Measurements from ENCODE around the gene FARP1. TPM values are rescaled to one million over a fixed set of nuclear protein-coding genes. Genes with fewer than 3 reads are reported as not detected.

Gene FARP1
- total and polyA plus RNA-seq, 2 of the 8 experiments (the other 6 are each of a cell fraction or from before 2014, with no cell fraction given) = 24.7 to 104 TPM

- Histone ChIP-seq H3K18ac (ENCODE audit: extremely low read depth, low read length) (no peak overlapping the region), H3K27me3 (replicated peaks in 1 of 4; ENCODE audit: control insufficient read depth in 3 of 4, extremely low read depth in 1 of 4, insufficient read depth in 3 of 4, low read length in 3 of 4) (no peaks in the 10 kb centered on the region), H2BK20ac (ENCODE audit: low read length) (no peak overlapping the region), H4K8ac (ENCODE audit: extremely low read depth, insufficient read depth, low read length) (no peak overlapping the region), H3K79me2 (ENCODE audit: control insufficient read depth in 1 of 2, insufficient read depth in 2 of 2, low read length in 2 of 2) (no peaks in the 10 kb centered on the region), H2AK5ac (ENCODE audit: low read depth, low read length) (no peak overlapping the region), H3K9ac (replicated peaks in 1 of 4; ENCODE audit: extremely low read depth in 1 of 4, low read depth in 3 of 4, low read length in 3 of 4) (no peak overlapping the region), H3K23ac (ENCODE audit: insufficient read length) (no peak overlapping the region), H3K27ac (ENCODE audit: low read depth, low read length) (no peak overlapping the region), H3K36me3 (ENCODE audit: control insufficient read depth in 2 of 4, insufficient read depth in 4 of 4, low read length in 3 of 4) (peaks cover 0 to 14% (median 6%) of the 10 kb centered on the region in 4 experiments; a peak in 5 of 8 replicates), H3K14ac (ENCODE audit: insufficient read length) (no peak overlapping the region), H2BK12ac (ENCODE audit: low read depth, low read length) (no peak overlapping the region), H2AFZ (ENCODE audit: low read length) (no peak overlapping the region), H3K4me1 (replicated peaks in 1 of 4; ENCODE audit: control insufficient read depth in 3 of 4, insufficient read depth in 4 of 4, low read length in 3 of 4) (peaks cover 2 to 13% (median 10%) of the 10 kb centered on the region in 4 experiments; a peak in 6 of 7 replicates), H2BK15ac (ENCODE audit: low read length) (no peak overlapping the region), H4K91ac (replicated peaks; ENCODE audit: insufficient read length, low read length) (no peak overlapping the region), H2BK5ac (ENCODE audit: low read depth, low read length) (no peak overlapping the region; the same call in 1 of the 2 replicates), H3K79me1 (ENCODE audit: low read depth, low read length) (no peaks in the 10 kb centered on the region; the same call in 1 of the 2 replicates), H3K56ac (replicated peaks; ENCODE audit: insufficient read length, low read depth, low read length) (no peak overlapping the region), H4K20me1 (replicated peaks in 1 of 2; ENCODE audit: control insufficient read depth in 1 of 2, insufficient read depth in 2 of 2, low read length in 2 of 2) (no peaks in the 10 kb centered on the region), H3K4ac (replicated peaks; ENCODE audit: insufficient read length, low read depth, low read length) (no peak overlapping the region), H4K5ac (ENCODE audit: insufficient read length, low read depth, low read length) (no peak overlapping the region), H3K4me3 (ENCODE audit: extremely low read depth in 1 of 4, insufficient read depth in 2 of 4, low read depth in 3 of 4, low read length in 4 of 4) (no peak overlapping the region), H3K9me3 (ENCODE audit: insufficient read depth in 2 of 2, low read depth in 1 of 2, low read length in 1 of 2) (no peaks in the 10 kb centered on the region), H3K23me2 (ENCODE audit: low read depth, low read length) (no peaks in the 10 kb centered on the region; the same call in 1 of the 2 replicates), H2BK120ac (replicated peaks; ENCODE audit: low read depth, low read length) (no peak overlapping the region), H3K4me2 (ENCODE audit: insufficient read depth in 1 of 2, low read depth in 2 of 2, low read length in 2 of 2) (peak overlapping the region; percentile 17 to 50; a peak in 1 of 4 replicates)
- 81% methylated on average over 5 of the region's 5 CpGs; no CpG with 5 or more reads in 1 of the 2 experiments for WGBS, 2 experiments (ENCODE audit: extremely low coverage in 1 of 2, insufficient coverage in 1 of 2, insufficient read length in 1 of 2, insufficient replicate concordance in 2 of 2, low coverage in 1 of 2, low lambda C conversion rate in 2 of 2, missing lambda C conversion rate in 1 of 2)
- DNase-seq (ENCODE audit: low read depth in 1 of 2, low spot score in 2 of 2) = no peak
- FAIRE-seq = no peak
- ChIA-PET CTCF (ENCODE audit: partially characterized antibody) (interaction anchor here (0.5 to 1.1 kb wide), 7 partner anchors 11 to 566 kb away, joined by 3 to 4 read pairs (median 3); no protein-coding TSS in a partner anchor), POLR2A (ENCODE audit: partially characterized antibody) (interaction anchor here (0.6 kb wide), 1 partner anchor 1033 kb away, joined by 3 read pairs; no protein-coding TSS in a partner anchor)
- TF ChIP-seq, protein P1, sequence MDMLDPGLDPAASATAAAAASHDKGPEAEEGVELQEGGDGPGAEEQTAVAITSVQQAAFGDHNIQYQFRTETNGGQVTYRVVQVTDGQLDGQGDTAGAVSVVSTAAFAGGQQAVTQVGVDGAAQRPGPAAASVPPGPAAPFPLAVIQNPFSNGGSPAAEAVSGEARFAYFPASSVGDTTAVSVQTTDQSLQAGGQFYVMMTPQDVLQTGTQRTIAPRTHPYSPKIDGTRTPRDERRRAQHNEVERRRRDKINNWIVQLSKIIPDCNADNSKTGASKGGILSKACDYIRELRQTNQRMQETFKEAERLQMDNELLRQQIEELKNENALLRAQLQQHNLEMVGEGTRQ (IDR thresholded peaks at IDR 0.05; ENCODE audit: low read length) = no peak
- TF ChIP-seq JUN (IDR thresholded peaks at IDR 0.05; ENCODE audit: low read depth, low read length) (no peak), CBX8 (IDR thresholded peaks at IDR 0.05; ENCODE audit: borderline replicate concordance, low read depth, low read length) (no peak), SP2 (IDR thresholded peaks at IDR 0.05; ENCODE audit: low read length) (no peak), YY1 (IDR thresholded peaks at IDR 0.05; ENCODE audit: low read depth, low read length) (no peak), GABPA (IDR thresholded peaks at IDR 0.05; ENCODE audit: borderline replicate concordance, insufficient read depth, low read length) (no peak), RAD21 (IDR thresholded peaks at IDR 0.05 in 1 of 2, conservative IDR thresholded peaks at IDR 0.05 in 1 of 2; ENCODE audit: low read depth in 2 of 2, low read length in 2 of 2) (no peak), BRCA1 (IDR thresholded peaks at IDR 0.05; ENCODE audit: low read depth, low read length) (no peak), TCF12 (IDR thresholded peaks at IDR 0.05; ENCODE audit: low read depth, low read length) (no peak)
- TF ChIP-seq, protein P2, sequence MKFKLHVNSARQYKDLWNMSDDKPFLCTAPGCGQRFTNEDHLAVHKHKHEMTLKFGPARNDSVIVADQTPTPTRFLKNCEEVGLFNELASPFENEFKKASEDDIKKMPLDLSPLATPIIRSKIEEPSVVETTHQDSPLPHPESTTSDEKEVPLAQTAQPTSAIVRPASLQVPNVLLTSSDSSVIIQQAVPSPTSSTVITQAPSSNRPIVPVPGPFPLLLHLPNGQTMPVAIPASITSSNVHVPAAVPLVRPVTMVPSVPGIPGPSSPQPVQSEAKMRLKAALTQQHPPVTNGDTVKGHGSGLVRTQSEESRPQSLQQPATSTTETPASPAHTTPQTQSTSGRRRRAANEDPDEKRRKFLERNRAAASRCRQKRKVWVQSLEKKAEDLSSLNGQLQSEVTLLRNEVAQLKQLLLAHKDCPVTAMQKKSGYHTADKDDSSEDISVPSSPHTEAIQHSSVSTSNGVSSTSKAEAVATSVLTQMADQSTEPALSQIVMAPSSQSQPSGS (IDR thresholded peaks at IDR 0.05; ENCODE audit: low read length) = no peak
Measured at GRCh38 chr13:98371516-98372023, 228.7 kb downstream of the FARP1 start.

Measured in H1 (cell line).